ENCODE data around the gene PHACTR2. TPM values are rescaled to one million over a fixed set of nuclear protein-coding genes. Genes with fewer than 3 reads are reported as not detected.

The PHACTR2 gene
- total RNA-seq, 2 donors from 2014 or later: 17.9 to 35.6 TPM

DNA sequence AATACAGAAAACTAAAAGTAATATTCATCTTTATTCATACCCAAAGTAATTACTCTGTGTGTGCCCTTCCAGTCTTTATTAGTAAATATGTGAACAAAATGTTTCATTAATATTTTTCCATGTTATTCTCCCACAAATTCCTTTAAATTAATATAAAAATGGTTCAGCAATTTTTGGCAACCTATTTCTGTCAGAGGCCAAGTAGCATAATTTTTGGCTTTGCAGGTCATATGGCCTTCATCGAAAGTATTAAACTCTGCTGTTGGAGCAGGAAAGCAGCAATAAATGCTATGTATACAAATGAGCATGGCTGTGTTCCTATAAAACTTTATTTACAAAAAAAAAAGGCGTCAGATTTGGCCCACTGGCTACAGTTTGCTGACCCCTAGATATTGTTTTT is 202.6 kb downstream of the PHACTR2 start:
- TF ChIP-seq, protein P1, sequence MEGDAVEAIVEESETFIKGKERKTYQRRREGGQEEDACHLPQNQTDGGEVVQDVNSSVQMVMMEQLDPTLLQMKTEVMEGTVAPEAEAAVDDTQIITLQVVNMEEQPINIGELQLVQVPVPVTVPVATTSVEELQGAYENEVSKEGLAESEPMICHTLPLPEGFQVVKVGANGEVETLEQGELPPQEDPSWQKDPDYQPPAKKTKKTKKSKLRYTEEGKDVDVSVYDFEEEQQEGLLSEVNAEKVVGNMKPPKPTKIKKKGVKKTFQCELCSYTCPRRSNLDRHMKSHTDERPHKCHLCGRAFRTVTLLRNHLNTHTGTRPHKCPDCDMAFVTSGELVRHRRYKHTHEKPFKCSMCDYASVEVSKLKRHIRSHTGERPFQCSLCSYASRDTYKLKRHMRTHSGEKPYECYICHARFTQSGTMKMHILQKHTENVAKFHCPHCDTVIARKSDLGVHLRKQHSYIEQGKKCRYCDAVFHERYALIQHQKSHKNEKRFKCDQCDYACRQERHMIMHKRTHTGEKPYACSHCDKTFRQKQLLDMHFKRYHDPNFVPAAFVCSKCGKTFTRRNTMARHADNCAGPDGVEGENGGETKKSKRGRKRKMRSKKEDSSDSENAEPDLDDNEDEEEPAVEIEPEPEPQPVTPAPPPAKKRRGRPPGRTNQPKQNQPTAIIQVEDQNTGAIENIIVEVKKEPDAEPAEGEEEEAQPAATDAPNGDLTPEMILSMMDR (IDR thresholded peaks at IDR 0.05): no peak
- TF ChIP-seq POLR2A (IDR thresholded peaks at IDR 0.05): no peak
- Histone ChIP-seq H3K36me3 (replicated peaks in 1 of 2; ENCODE audit: insufficient read depth in 1 of 2, low read depth in 2 of 2) (no peaks in the 10 kb centered on the region), H3K4me1 (no peaks in the 10 kb centered on the region), H3K4me3 (no peak overlapping the region), H3K9me3 (no peaks in the 10 kb centered on the region), H3K27me3 (no peaks in the 10 kb centered on the region), H3K27ac (no peak overlapping the region)
- WGBS, 2 donors: 74 to 87% methylated on average over 2 of the region's 2 CpGs
- DNase-seq (no peak), ATAC-seq (no peak)
- intact Hi-C loops (cut with DNase I): no loop called here

Small RNAs within 50 kb of the gene (small RNA-seq; reads per million reads assigned to genes)
- not detected for gene ZC2HC1B

Other genes with a start within 250 kb of the PHACTR2 start
- 1 to 10 TPM; 6.9 to 7.8 TPM for gene ADAT2, start 227.3 kb upstream of the PHACTR2 start, total RNA-seq
- 1 to 10 TPM; 2.0 to 4.4 TPM for gene PEX3, start 227.2 kb upstream of the PHACTR2 start, total RNA-seq
- 10 to 100 TPM; 15.3 to 83.1 TPM for gene FUCA2, start 166.2 kb upstream of the PHACTR2 start, total RNA-seq
- 1 to 10 TPM; 6.7 to 6.9 TPM for gene LTV1, start 165.4 kb downstream of the PHACTR2 start, total RNA-seq
- gene ZC2HC1B, start 186.5 kb downstream of the PHACTR2 start, total RNA-seq: not detected

Data from body of pancreas (tissue), 4 donors.